HG03432 (cell line): ENCODE measurements around the gene KNDC1.

Source experiments
- ATAC-seq: cut with Tn5 transposase; IDR thresholded peaks from one replicate; pipeline ENCODE4 v1.9.1; 2021; ENCODE audit warnings: mild to moderate bottlenecking, moderate library complexity; ENCODE audit not compliant: unreplicated experiment

The KNDC1 gene

GRCh38 chr10:133190225-133190624 lies 30.2 kb downstream of the KNDC1 start:
- no peak for ATAC-seq

DNA sequence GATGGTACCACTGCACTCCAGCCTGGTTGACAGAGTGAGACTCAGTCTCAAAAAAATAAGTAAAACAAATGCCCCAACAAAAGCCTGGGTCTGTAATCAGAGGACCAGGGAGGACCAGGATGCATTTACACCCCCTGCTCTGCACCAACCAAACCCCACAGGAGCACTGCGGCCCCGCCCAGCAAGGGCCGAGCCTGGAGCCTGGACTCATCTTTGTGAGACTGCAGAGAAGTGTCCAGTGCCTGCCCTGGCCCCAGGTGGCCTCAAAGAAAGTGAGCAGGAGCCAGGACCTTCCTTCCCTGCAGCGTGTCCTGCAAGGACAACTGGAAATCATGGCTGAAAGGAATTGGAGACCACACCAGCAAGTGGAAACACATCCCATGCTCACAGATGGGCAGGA lies 31.6 kb downstream of the KNDC1 start:
- ATAC-seq, result no peak

DNA sequence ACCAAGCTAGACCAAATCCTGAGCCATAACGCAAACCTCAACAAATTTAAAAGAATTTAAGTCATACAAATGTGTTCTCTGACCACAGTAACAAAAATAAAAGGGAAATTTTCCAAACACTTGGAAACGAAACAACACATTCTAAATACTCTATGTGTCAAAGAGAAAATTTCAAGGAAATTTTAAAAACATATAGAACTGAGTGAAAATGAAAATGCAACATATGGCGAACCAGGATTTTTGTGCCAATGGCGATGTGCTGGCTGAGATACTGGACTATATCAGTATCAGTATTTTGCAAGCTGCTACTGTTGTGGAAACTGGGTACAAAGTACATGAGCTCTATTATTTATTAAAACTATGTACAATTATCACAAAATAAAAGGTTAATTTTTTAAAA lies 34.1 kb downstream of the KNDC1 start:
- no peak for ATAC-seq

- ATAC-seq, result no peak
Measured at GRCh38 chr10:133195096-133195495, 35.1 kb downstream of the KNDC1 start.

GRCh38 chr10:133195611-133196010 lies 35.6 kb downstream of the KNDC1 start:
- no peak for ATAC-seq

DNA sequence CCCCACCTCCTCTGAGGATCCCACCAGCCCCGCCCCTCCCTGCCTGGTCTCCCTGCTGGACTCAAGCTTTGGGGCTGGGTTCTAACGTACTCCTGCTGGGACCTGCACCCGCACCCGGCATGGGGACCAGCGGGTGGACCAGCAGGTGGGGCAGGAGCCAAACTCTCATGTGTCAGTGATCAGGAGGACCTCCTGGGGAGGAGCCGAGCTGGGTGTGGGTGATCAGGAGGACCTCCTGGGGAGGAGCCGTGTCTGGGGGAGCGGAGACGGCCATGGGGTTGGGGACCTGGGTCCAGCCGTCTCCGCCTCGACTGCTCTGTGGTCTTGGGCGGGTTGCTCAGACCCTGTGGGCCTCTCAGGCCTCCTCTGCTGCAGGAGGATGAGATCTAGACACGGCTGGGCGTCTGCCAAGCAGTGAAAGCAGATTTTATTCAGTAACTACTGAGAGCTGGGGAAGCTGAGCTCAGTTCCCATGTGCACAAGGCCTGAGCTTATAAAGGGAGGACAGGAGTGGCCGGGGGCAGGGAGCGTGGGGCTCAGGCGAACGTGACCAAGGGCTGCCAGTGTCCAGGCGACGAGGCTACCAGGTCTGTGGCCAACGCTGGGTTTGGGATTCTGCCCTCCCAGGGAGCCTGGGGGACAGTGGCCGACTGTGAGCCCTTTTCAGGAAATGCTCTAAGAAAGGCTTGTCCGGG lies 36.3 kb downstream of the KNDC1 start:
- ATAC-seq, result no peak

GRCh38 chr10:133196936-133197758 lies 37.1 kb downstream of the KNDC1 start:
- ATAC-seq, result no peak

DNA sequence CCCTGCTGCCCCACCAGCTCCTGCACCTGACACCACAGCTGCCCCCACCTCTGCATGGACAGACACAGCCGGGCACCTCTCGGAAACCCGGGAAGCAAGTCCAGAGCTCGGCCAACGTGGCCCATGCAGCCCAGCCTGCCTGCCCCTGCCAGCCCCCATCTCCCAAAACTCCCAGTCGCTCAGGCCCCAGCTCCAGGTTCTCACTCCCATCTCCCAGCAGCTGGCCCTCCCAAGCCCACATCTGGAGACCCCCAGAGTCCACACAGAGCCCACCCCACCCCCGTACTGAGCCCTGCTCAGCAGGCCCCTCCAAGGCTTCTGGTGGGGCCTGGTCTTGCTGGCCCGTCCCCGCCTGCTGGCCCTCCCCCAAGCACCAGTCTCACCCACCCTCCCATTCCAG lies 37.8 kb downstream of the KNDC1 start:
- ATAC-seq, result no peak

GRCh38 chr10:133198206-133198605 lies 38.2 kb downstream of the KNDC1 start:
- ATAC-seq, result no peak

DNA sequence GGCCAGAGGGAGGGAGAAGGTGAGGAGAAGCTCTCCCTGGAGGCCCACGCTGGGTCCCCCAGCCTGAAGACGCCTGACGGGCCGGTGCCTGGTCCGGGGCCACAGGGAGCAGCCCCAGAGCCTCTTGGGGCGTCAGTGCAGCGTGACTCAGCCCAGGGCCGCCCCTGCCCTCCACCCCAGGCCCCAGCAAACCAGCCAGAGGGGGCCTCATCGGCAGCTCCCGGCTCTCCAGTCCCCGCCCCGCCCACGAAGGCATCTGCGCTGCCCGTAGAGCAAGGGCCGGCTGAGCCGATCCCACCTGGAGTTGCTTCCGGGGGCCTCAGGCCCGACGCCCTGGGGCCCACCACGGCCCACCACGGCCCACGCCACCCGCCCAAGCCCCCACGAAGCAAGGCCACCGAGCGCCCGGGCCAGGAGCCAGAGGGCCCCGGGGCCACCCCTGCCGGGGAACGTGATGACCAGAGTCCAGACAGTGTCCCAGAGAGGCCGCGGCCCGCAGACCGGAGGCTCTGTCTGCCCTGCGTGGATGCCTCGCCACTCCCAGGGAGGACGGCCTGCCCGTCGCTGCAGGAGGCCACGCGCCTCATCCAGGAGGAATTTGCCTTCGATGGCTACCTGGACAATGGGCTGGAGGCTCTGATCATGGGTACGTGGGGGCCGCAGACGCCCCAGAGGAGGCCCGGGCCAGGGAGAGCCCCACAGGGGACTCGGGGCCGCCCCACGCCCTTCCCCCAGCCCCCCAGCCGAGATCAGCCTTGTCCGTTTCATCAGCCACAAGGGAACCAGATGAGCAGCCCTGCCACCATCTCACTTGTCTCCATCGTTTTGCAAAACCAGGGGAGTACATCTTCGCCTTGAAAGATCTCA lies 38.8 kb downstream of the KNDC1 start:
- no peak for ATAC-seq

GRCh38 chr10:133199488-133199885 lies 39.5 kb downstream of the KNDC1 start:
- no peak for ATAC-seq

DNA sequence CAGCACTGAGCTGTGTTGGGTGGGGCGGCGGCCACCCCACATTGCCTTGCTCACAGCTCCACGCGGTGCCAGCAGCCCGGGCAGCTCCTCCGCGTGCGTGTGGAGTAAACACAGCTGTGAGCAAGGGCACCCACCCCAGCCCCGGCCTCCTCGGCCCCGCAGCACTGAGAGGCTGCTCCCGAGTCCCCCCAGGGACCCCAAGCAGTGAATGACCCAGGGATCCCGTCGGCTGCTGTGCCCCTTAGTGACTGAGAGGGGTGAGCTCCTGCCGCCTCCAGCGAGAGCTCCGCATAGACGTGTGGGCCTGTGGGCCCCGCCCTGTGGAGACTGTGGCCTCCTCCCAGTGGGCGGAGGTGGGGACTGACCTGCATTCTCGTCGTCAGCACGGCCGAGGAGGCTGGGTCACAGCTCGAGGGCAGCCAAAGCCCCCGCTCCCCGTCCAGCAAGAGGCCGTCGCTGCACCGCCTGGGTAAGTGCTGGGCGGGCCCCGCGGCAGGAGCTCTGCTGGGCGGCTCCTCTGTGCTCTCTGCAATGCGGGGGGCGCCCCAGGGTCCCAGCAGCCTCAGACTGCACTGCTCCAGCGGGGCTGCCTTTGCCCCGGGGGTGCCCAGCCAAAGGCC lies 40.1 kb downstream of the KNDC1 start:
- no peak for ATAC-seq

- no peak for ATAC-seq
Measured at GRCh38 chr10:133200621-133201031, 40.6 kb downstream of the KNDC1 start.

GRCh38 chr10:133201151-133201947 lies 41.3 kb downstream of the KNDC1 start:
- no peak for ATAC-seq

DNA sequence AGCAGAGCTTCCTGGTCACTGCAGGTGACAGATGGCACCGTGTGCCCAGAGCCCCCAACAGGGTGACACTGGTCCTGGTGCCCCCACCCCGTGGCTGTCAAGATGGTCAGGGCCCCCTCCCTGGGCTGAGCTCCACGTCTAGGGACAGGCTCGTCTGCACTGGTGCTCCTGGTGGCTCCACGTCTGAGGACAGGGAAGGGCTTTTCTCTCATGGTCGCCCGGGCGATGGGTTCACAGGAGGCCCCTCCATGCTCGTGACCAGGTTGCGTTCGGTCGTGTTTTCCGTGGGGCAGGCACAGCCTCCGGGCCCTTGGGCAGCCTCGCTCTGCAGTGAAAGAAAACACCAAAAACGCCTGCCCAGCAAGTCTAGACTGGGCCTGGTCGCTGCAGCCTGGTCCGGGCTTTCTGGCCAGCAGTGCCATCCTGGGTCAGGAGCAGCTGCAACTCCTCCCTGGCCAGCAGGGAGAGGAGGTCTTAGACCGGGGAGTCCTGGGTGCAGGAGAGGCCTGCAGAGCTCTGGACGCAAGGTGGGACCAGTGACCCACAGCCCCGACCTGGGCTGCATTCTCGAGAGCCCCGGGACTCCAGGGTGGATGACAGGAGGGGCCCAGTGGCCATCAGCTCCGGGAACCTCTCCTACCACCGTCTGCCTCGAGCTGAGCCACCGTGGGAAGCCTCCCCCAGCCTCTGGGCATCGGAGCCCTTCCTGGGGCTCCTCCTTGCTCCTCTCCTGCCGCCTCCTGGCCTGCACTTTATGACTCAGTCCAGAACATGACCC lies 42.1 kb downstream of the KNDC1 start:
- ATAC-seq, result no peak

- ATAC-seq, result no peak
Measured at GRCh38 chr10:133202778-133203651, 43.0 kb downstream of the KNDC1 start.

GRCh38 chr10:133203652-133204195 lies 43.7 kb downstream of the KNDC1 start:
- ATAC-seq, result no peak
